Stomach smooth muscle (tissue), 2 donors: Measurements from ENCODE around the gene PPP6R3.
A peak's percentile ranks its signal among the peaks of the same experiment; 100 is the strongest.

ENCODE experiments used
- H3K27ac ChIP-seq: one replicate; pipeline ENCODE4 v1.7.0; 2013; ENCODE audit warnings: mild to moderate bottlenecking, low read length, inconsistent platforms
- H3K27me3 ChIP-seq, 2 donors: one replicate each; pipeline ENCODE4 v1.7.0; 2013; ENCODE audit warnings: low read length in 2 of 2; ENCODE audit not compliant: insufficient read depth in 2 of 2, control insufficient read depth in 1 of 2
- H3K36me3 ChIP-seq, 2 donors: one replicate each; pipeline ENCODE4 v1.7.0; 2013; ENCODE audit warnings: low read length in 2 of 2; ENCODE audit not compliant: control insufficient read depth in 2 of 2, insufficient read depth in 2 of 2
- H3K4me1 ChIP-seq: one replicate; pipeline ENCODE4 v1.7.0; 2013; ENCODE audit warnings: low read length; ENCODE audit not compliant: control insufficient read depth, insufficient read depth
- H3K4me3 ChIP-seq, 2 donors: one replicate each; pipeline ENCODE4 v1.7.0; 2013; ENCODE audit warnings: low read length in 2 of 2
- H3K9ac ChIP-seq, 2 donors: one replicate each; pipeline ENCODE4 v1.7.0; 2013; ENCODE audit warnings: low read length in 2 of 2, mild to moderate bottlenecking in 1 of 2
- H3K9me3 ChIP-seq, 2 donors: one replicate each; pipeline ENCODE4 v1.7.0; 2013; ENCODE audit warnings: low read length in 2 of 2; ENCODE audit not compliant: control insufficient read depth in 2 of 2
- donor health status: healthy.
- donor health status: Pancreatic carcinoma.

Gene PPP6R3

DNA sequence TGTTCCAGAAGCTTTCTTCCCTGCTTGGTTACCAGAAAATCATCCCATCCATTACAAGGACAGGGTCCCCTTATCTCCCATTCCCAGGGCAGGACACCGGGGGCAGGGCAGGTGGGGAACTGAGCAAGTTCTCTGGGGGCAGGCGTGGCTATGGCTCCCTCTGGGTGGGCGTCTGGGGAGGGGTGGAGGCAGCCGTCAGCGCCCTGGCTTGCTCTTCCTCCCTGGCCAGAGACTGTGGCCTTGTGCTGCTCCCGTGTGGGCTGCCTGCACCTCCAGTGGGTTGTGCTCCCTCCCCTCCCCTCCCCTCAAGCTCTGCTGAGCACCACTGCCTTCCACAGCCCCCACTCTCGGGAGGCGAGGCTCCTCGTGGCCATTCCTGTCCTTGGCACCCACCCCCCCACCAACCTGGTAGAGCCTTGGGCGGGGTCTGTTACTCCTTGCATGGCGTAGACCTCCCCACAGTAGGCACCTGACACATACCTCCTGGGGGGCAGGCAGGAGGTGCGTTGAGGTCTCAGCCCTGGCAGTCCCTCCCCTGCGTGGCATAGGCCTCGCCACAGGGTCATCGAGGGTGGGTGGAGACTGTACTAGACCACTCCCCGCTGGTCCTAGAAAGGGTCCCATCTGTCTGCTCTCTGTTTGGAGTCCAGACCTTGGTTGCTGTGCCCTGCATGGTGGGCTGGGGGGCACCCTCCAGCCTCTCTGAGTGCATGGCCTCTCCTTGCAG, 24.2 kb upstream of the PPP6R3 start:
- H3K27ac ChIP-seq, result no peak overlapping the region
- H3K27me3 ChIP-seq, result no peaks in the 10 kb centered on the region
- peaks cover 12% of the 10 kb centered on the region for H3K4me1 ChIP-seq
- H3K36me3 ChIP-seq, result peaks cover 36 to 57% of the 10 kb centered on the region in 2 donors
- H3K4me3 ChIP-seq, result no peak overlapping the region
- H3K9ac ChIP-seq, result no peak overlapping the region
- no peaks in the 10 kb centered on the region for H3K9me3 ChIP-seq

DNA sequence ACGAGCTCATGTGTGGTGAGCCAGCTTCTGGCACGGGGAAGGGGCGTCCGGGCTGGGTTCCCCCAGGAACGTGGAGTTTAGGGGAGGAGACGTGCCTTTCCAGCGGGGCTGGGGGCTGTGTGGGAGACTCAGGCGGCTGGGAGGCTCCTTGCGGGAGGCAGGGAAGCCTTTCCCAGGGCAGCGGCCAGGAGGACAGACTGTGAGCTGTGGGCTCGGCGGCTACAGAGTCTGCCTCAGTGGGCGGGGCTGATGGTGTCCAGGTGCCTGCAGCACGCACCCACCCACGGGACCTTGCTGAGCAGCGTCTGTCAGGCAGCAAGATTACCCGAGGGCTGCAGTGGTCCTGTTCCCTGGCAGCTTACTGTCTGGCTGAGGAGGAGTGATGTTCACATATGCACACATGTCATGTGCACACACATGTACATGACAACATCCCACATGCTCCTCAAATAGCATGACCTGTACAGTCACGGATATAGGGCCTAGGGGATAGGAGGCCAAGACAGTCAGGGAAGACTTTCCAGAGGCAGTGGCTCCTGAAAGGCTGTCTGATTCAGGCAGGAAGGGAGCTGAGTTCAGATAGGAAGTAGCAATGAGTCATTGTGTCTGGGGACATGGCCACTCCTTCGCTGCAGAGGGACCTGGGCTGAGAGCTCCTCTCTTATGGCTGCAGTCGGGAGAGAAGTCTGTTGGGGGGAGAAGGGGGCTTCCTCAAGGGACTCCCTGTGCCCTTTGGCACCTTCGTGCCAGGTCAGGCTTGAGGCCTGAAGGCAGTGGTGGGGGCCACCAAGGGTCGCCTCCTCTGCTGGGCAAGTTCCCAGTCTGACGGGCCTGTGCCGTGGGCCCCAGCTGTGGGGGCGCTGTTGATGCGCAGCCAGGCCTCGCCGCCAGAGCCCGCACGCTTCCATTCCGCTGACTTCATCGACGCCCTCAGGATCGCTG, 23.3 kb upstream of the PPP6R3 start:
- H3K9ac ChIP-seq, result no peak overlapping the region
- H3K27me3 ChIP-seq, result no peaks in the 10 kb centered on the region
- H3K4me3 ChIP-seq, result no peak overlapping the region
- no peaks in the 10 kb centered on the region for H3K9me3 ChIP-seq
- H3K27ac ChIP-seq, result no peak overlapping the region
- peaks cover 13% of the 10 kb centered on the region for H3K4me1 ChIP-seq
- H3K36me3 ChIP-seq, result peaks cover 32 to 53% of the 10 kb centered on the region in 2 donors

DNA sequence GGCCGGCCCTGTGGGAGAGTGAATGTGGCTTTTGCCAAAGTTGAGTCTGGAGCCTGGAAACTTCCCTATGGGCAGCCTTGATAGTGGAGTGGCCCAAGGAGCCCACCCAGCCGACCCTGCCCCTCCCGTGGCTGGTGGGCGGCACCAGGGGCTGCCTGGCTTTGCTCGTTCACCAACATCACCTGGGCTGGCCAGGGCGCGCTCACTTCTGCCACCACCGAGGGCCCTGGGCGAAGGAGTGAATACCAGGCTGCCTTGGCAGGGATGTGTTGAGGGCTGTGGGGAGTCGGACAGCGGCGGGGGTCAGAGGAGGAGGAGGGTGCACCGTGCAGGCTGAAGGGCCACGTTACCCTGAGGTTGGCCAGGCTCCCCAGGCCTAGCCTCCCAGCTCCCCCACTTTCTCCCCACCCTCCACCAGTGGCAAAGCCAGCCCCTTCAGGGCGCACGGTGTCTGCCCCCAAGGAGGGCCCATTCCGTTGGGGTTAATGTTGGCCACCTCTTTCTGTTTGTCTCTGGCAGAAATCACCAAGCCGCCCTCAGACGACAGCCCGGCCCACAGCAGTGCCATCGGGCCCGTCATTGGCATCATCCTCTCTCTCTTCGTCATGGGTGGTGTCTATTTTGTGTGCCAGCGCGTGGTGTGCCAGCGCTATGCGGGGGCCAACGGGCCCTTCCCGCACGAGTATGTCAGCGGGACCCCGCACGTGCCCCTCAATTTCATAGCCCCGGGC, 22.5 kb upstream of the PPP6R3 start:
- H3K27me3 ChIP-seq, result no peaks in the 10 kb centered on the region
- no peaks in the 10 kb centered on the region for H3K9me3 ChIP-seq
- peaks cover 13% of the 10 kb centered on the region for H3K4me1 ChIP-seq
- H3K27ac ChIP-seq, result no peak overlapping the region
- no peak overlapping the region for H3K9ac ChIP-seq
- peaks cover 37 to 51% of the 10 kb centered on the region in 2 donors for H3K36me3 ChIP-seq
- no peak overlapping the region for H3K4me3 ChIP-seq

DNA sequence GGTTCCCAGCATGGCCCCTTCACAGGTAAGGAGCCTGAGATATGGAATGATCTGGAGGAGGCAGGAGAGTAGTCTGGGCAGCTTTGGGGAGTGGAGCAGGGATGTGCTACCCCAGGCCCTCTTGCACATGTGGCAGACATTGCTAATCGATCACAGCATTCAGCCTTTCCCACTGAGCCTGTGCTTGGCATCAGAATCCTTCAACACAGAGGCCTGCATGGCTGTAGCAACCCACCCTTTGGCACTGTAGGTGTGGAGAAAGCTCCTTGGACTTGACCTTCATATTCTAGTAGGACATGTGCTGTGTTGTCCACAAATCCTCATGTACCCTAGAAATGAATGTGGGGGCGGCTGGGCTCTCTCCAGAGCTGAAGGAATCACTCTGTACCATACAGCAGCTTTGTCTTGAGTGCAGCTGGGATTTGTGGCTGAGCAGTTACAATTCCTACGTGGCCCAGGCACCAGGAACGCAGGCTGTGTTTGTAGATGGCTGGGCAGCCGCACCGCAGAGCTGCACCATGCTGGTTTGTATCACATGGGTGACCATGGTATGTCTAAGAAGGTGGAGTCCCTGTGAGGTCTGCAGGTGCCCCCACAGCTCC, 21.8 kb upstream of the PPP6R3 start:
- no peak overlapping the region for H3K9ac ChIP-seq
- no peak overlapping the region for H3K4me3 ChIP-seq
- peaks cover 33 to 48% of the 10 kb centered on the region in 2 donors for H3K36me3 ChIP-seq
- peaks cover 13% of the 10 kb centered on the region for H3K4me1 ChIP-seq
- no peaks in the 10 kb centered on the region for H3K9me3 ChIP-seq
- no peaks in the 10 kb centered on the region for H3K27me3 ChIP-seq
- H3K27ac ChIP-seq, result no peak overlapping the region

DNA sequence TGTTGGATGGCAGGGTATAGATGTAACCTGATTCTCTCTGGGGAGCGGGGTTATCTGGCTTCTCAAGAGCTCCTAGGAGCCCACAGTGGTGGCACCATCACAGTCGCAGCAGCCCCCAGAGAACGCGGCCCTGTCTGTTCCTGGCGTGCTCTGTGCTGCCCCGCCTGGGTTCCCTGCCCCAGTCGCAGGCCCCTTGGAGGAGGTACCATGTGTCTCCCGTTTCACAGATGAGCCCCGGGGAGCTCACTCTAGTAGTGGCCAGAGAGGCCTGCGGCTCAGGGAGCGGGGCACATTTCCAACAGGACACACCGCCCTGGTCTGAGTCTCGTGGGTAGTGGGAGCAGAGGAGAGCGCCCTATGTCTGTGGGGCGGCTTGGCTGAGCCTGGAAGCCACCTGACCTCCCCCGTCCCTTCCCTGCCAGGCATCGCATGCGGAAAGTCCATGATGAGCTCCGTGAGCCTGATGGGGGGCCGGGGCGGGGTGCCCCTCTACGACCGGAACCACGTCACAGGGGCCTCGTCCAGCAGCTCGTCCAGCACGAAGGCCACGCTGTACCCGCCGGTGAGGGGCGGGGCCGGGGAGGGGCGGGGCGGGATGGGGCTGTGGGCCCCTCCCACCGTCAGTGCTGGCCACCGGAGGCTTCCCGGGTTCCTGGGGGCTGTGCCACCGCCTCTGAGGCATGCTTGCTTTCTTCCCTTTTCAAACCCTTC, 21.0 kb upstream of the PPP6R3 start:
- Histone ChIP-seq H3K9ac (no peak overlapping the region), H3K36me3 (peaks cover 33 to 44% of the 10 kb centered on the region in 2 donors), H3K27ac (no peak overlapping the region)

DNA sequence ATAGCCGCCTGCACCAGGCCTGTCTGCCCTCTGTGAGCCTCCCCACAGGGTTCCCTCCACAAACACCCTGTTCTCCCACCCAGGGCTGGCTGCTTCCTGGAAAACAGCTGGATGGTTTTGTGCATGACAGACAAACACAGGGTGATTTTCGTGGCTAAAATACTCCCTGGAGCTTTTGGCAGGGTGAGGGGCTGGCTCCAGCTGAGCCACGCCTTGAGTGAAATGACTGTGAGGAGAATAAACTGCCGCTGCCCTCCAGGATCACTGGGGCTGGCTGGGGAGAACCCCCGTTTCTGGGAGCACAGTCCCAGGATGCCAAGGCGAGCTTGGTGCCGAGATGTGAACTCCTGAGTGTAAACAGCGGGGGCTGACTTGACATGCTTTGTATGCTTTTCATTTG, 20.3 kb upstream of the PPP6R3 start:
- peaks cover 18% of the 10 kb centered on the region for H3K4me1 ChIP-seq
- H3K27ac ChIP-seq, result no peak overlapping the region
- H3K9ac ChIP-seq, result no peak overlapping the region
- no peaks in the 10 kb centered on the region for H3K9me3 ChIP-seq
- H3K27me3 ChIP-seq, result no peaks in the 10 kb centered on the region
- H3K4me3 ChIP-seq, result no peak overlapping the region
- peaks cover 26 to 37% of the 10 kb centered on the region in 2 donors for H3K36me3 ChIP-seq

More for the DNA sequence above, 21.0 kb upstream of the PPP6R3 start:
- peaks cover 14% of the 10 kb centered on the region for H3K4me1 ChIP-seq
- H3K9me3 ChIP-seq, result no peaks in the 10 kb centered on the region
- H3K4me3 ChIP-seq, result no peak overlapping the region
- H3K27me3 ChIP-seq, result no peaks in the 10 kb centered on the region

DNA sequence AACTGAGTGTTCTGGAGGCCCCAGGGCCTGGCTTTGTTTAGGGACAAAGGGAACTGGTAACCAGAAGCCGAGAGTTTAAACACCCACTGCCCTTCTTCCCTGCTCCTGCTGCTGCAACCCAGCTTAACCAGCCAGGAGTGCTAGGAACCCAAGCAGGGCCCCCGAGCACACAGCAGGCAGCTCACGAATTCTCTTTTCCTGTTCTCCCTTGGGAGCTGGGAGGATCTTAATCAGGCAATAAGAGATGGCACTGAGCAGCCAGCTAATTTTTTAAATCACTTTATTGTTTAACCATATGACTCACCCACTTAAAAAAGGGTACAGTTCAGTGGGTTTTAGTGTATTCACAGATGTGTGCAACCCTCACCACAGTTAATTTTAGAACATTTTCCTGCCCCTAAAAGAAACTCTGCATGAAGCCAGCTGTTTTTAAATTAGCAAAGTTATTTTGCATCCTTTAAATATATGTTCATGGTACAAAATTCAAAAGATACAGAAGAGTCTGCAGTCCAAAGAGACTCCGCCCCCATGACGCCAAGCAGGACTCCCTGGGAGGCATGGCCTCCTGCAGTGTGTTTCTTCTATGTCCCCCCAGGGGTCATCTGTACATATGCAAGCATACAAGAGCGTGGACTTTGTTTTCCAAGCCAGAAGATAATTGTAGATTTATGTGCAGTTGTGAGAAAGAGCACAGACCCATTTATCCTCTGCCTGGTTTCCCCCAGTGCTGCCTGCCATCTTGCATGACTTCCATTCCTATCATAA, 18.9 kb upstream of the PPP6R3 start:
- H3K9me3 ChIP-seq, result no peaks in the 10 kb centered on the region

DNA sequence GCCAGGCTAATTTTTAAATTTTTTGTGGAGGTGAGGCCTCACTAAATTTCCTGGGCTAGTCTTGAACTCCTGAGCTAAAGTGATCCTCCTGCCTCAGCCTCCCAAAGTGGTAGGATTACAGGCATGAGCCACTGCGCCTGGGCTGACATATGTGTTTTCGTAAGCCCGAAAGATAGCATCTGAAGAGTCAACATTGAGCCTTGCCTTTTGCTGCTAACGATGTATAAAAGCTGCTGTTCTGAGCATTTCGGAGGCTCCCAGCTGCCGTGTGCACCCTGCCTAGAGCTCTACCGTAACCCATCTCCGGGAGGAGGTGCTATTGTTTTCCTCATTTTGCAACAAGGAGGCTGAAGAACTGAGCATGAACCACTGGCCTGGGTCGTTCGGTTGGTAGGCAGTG, 18.1 kb upstream of the PPP6R3 start:
- H3K27ac ChIP-seq, result no peak overlapping the region
- H3K27me3 ChIP-seq, result no peaks in the 10 kb centered on the region
- H3K9ac ChIP-seq, result no peak overlapping the region
- H3K36me3 ChIP-seq, result peaks cover 18 to 32% of the 10 kb centered on the region in 2 donors
- no peak overlapping the region for H3K4me3 ChIP-seq
- no peaks in the 10 kb centered on the region for H3K9me3 ChIP-seq
- H3K4me1 ChIP-seq, result peaks cover 18% of the 10 kb centered on the region

More for the DNA sequence above, 18.9 kb upstream of the PPP6R3 start:
- Histone ChIP-seq H3K27ac (no peak overlapping the region), H3K27me3 (no peaks in the 10 kb centered on the region), H3K4me1 (peaks cover 18% of the 10 kb centered on the region), H3K9ac (no peak overlapping the region), H3K4me3 (no peak overlapping the region), H3K36me3 (peaks cover 25 to 36% of the 10 kb centered on the region in 2 donors)

DNA sequence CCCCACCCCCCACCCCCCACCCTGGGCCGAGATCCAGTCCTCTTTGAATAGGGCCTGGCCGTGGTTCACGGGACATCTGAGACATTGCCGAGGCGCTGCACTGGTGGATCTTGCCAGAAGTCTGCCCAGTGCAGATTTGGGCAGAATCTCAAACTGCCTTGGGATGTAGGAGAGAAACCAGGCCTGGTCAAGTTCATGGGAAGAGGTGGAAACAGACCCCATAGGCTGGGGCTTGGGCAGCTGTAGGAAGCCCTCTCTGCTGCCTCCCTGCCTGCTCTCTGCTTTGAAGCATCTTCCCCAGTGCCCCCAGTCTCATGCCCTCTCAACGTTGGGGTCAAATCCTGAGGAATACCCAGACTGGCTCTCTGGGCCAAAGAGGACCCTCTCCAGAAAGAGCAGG, 16.0 kb upstream of the PPP6R3 start:
- peak overlapping the region; percentile 49 for H3K27ac ChIP-seq
- H3K9me3 ChIP-seq, result no peaks in the 10 kb centered on the region
- H3K4me3 ChIP-seq, result no peak overlapping the region
- H3K27me3 ChIP-seq, result no peaks in the 10 kb centered on the region
- peaks cover 17% of the 10 kb centered on the region for H3K4me1 ChIP-seq
- peaks cover 17 to 18% of the 10 kb centered on the region in 2 donors for H3K36me3 ChIP-seq
- no peak overlapping the region for H3K9ac ChIP-seq
